Neuronal stem cell (in vitro differentiated cells): Measurements from ENCODE around the gene TEX13B.

ENCODE experiments used
- DNase-seq: peaks from one replicate; pipeline ENCODE4 v3.0.0-alpha.2; 2013; ENCODE audit warnings: low spot score
- H2AFZ ChIP-seq: one replicate; pipeline ENCODE4 v1.6.1; 2013; ENCODE audit warnings: mild to moderate bottlenecking, low read length, inconsistent platforms
- H2AK5ac ChIP-seq: 2 replicates; pipeline ENCODE4 v1.6.1; 2013; ENCODE audit warnings: low read depth, mild to moderate bottlenecking, inconsistent platforms, low read length, moderate library complexity, mixed read lengths
- H2BK120ac ChIP-seq: 2 replicates; pipeline ENCODE4 v1.6.1; 2013; ENCODE audit warnings: low read depth, mild to moderate bottlenecking, inconsistent platforms, low read length, moderate library complexity, mixed read lengths
- H2BK12ac ChIP-seq: one replicate; pipeline ENCODE4 v1.6.1; 2013; ENCODE audit warnings: low read length, inconsistent platforms
- H2BK15ac ChIP-seq: 2 replicates; pipeline ENCODE4 v1.6.1; 2013; ENCODE audit warnings: mild to moderate bottlenecking, low read length, inconsistent platforms, mixed read lengths
- H2BK5ac ChIP-seq: one replicate; pipeline ENCODE4 v1.6.1; 2013; ENCODE audit warnings: inconsistent platforms, mild to moderate bottlenecking, low read length, moderate library complexity
- H3K14ac ChIP-seq: one replicate; pipeline ENCODE4 v1.6.1; 2013; ENCODE audit warnings: low read length, inconsistent platforms
- H3K18ac ChIP-seq: 2 replicates; pipeline ENCODE4 v1.6.1; 2013; ENCODE audit warnings: low read length, inconsistent platforms
- H3K23ac ChIP-seq: 2 replicates; pipeline ENCODE4 v1.6.1; 2013; ENCODE audit warnings: low read depth, mild to moderate bottlenecking, mixed read lengths, low read length, inconsistent platforms; ENCODE audit not compliant: poor library complexity
- H3K27ac ChIP-seq: replicated peaks from 3 replicates; pipeline ENCODE4 v1.5.1; 2013; ENCODE audit warnings: low read length, inconsistent platforms
- H3K27me3 ChIP-seq, 3 experiments: 2 replicates each; pipeline ENCODE4 v1.6.1; 2013; ENCODE audit warnings: low read length in 3 of 3, mild to moderate bottlenecking in 2 of 3, inconsistent platforms in 1 of 3, low read depth in 1 of 3, mixed read lengths in 1 of 3, moderate library complexity in 1 of 3; ENCODE audit not compliant: control insufficient read depth in 3 of 3, insufficient read depth in 3 of 3
- H3K36me3 ChIP-seq, 2 donors: replicated peaks in 1 of 2; 2 replicates each; pipeline ENCODE4 v1.6.1; 2013; ENCODE audit warnings: low read length in 2 of 2; ENCODE audit not compliant: control insufficient read depth in 2 of 2, insufficient read depth in 2 of 2
- H3K4ac ChIP-seq: 2 replicates; pipeline ENCODE4 v1.6.1; 2013; ENCODE audit warnings: inconsistent platforms, mild to moderate bottlenecking, low read length, moderate library complexity
- H3K4me1 ChIP-seq, 2 donors: 1 replicate in 1 of 2; 2 replicates in 1 of 2; pipeline ENCODE4 v1.6.1; 2013; ENCODE audit warnings: low read length in 2 of 2, low read depth in 1 of 2; ENCODE audit not compliant: control insufficient read depth in 2 of 2, insufficient read depth in 1 of 2
- H3K4me2 ChIP-seq: one replicate; pipeline ENCODE4 v1.6.1; 2013; ENCODE audit warnings: mild to moderate bottlenecking, low read length, inconsistent platforms; ENCODE audit not compliant: insufficient read depth, poor library complexity, severe bottlenecking
- H3K4me3 ChIP-seq, 2 donors: 2 replicates each; pipeline ENCODE4 v1.5.1; 2013; ENCODE audit warnings: low read length in 2 of 2, mild to moderate bottlenecking in 2 of 2, inconsistent platforms in 1 of 2, moderate library complexity in 1 of 2
- H3K79me1 ChIP-seq: one replicate; pipeline ENCODE4 v1.6.1; 2013; ENCODE audit warnings: low read depth, mild to moderate bottlenecking, inconsistent platforms, low read length, moderate library complexity
- H3K9ac ChIP-seq: one replicate; pipeline ENCODE4 v1.6.1; 2013; ENCODE audit warnings: mild to moderate bottlenecking, low read depth, low read length, inconsistent platforms; ENCODE audit not compliant: poor library complexity
- H3K9me3 ChIP-seq, 2 donors: replicated peaks in 1 of 2; 2 replicates each; pipeline versions ENCODE3 to v1.6.1; 2013; ENCODE audit warnings: low read length in 2 of 2, mild to moderate bottlenecking in 2 of 2, inconsistent platforms in 1 of 2, low read depth in 1 of 2, mixed read lengths in 1 of 2, moderate library complexity in 1 of 2; ENCODE audit not compliant: control insufficient read depth in 2 of 2, insufficient read depth in 1 of 2
- H4K8ac ChIP-seq: one replicate; pipeline ENCODE4 v1.6.1; 2013; ENCODE audit warnings: low read depth, mild to moderate bottlenecking, inconsistent platforms, low read length, moderate library complexity
- H4K91ac ChIP-seq: one replicate; pipeline ENCODE4 v1.6.1; 2013; ENCODE audit warnings: low read length, low read depth, mild to moderate bottlenecking, inconsistent platforms; ENCODE audit not compliant: poor library complexity
- WGBS, 2 donors: extraction: QIAGEN DNeasy Blood & Tissue Kit; methylation state at CpG; one replicate each; pipeline ENCODE4 v1.1.7; 2013; ENCODE audit warnings: missing lambda C conversion rate in 2 of 2, mixed read lengths in 1 of 2; ENCODE audit not compliant: insufficient read length in 2 of 2, insufficient replicate concordance in 1 of 2; ENCODE audit errors: extremely low coverage in 2 of 2; 5-methylcytosine and 5-hydroxymethylcytosine counted together

The TEX13B gene

DNA sequence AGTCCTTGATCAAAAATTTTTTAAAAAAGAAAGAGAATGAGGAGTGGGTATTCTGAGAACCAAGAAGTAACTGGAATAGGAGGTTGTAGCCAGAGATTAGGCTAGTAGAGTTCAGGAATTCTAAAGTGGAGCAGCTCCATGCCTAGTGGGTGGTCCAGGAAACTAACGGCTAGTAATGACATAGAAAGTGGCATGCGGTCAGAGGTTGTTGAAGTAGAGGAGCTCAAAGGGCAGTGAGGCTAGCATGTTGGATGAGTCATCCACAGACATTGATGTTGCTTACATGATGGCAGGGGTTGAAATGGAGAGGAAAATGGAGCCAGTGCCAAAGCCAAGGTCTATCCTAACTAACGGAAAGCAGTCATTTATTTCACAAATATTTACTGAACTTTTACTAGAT, 42.1 kb downstream of the TEX13B start:
- WGBS, 2 donors: no CpG with 5 or more reads among the region's 3 CpGs
- no peaks in the 10 kb centered on the region for H3K36me3 ChIP-seq
- no peak overlapping the region for H3K4me2 ChIP-seq

DNA sequence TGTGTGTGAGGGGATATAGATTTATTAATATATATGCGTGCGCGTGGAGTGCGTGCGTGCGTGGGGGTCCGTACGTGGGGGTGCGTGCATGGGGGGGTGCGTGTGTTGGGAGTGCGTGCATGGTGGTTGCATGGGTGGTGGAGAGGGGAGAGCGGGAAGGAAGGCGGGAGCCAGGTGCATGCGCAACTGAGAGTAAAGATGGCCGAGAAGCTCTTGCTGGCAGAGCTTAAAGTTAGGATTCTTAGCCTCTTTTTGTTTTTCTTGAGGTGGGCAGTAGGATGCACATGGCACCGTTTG, 45.8 kb downstream of the TEX13B start:
- Histone ChIP-seq H3K4me1 (no peaks in the 10 kb centered on the region), H2BK15ac (no peak overlapping the region), H4K91ac (no peak overlapping the region), H3K14ac (no peak overlapping the region), H3K4ac (no peak overlapping the region), H3K36me3 (no peaks in the 10 kb centered on the region), H3K27ac (no peak overlapping the region), H3K27me3 (peaks cover 0 to 10% (median 3%) of the 10 kb centered on the region in 3 experiments), H3K23ac (no peak overlapping the region), H4K8ac (no peak overlapping the region), H2BK5ac (no peak overlapping the region), H3K18ac (no peak overlapping the region), H3K9ac (no peak overlapping the region), H2BK12ac (no peak overlapping the region), H3K4me3 (peak overlapping the region in 1 of 2 donors; percentile 75), H3K9me3 (no peaks in the 10 kb centered on the region), H2AFZ (no peak overlapping the region), H3K4me2 (peak overlapping the region; percentile 69), H2BK120ac (no peak overlapping the region), H2AK5ac (no peak overlapping the region), H3K79me1 (no peaks in the 10 kb centered on the region)
- no CpG with 5 or more reads among the region's 16 CpGs for WGBS, 2 donors
- no peak for DNase-seq

More for the DNA sequence above, 42.1 kb downstream of the TEX13B start:
- Histone ChIP-seq H3K27ac (no peak overlapping the region), H2BK120ac (no peak overlapping the region), H3K79me1 (no peaks in the 10 kb centered on the region), H3K27me3 (peaks cover 0 to 10% (median 3%) of the 10 kb centered on the region in 3 experiments), H2BK12ac (no peak overlapping the region), H4K8ac (no peak overlapping the region), H2BK15ac (no peak overlapping the region), H3K4me3 (no peak overlapping the region), H2BK5ac (no peak overlapping the region), H3K14ac (no peak overlapping the region), H2AFZ (no peak overlapping the region), H3K9me3 (no peaks in the 10 kb centered on the region), H3K18ac (no peak overlapping the region), H4K91ac (no peak overlapping the region), H3K4me1 (no peaks in the 10 kb centered on the region), H3K23ac (no peak overlapping the region), H2AK5ac (no peak overlapping the region), H3K9ac (no peak overlapping the region), H3K4ac (no peak overlapping the region)
- no peak for DNase-seq

DNA sequence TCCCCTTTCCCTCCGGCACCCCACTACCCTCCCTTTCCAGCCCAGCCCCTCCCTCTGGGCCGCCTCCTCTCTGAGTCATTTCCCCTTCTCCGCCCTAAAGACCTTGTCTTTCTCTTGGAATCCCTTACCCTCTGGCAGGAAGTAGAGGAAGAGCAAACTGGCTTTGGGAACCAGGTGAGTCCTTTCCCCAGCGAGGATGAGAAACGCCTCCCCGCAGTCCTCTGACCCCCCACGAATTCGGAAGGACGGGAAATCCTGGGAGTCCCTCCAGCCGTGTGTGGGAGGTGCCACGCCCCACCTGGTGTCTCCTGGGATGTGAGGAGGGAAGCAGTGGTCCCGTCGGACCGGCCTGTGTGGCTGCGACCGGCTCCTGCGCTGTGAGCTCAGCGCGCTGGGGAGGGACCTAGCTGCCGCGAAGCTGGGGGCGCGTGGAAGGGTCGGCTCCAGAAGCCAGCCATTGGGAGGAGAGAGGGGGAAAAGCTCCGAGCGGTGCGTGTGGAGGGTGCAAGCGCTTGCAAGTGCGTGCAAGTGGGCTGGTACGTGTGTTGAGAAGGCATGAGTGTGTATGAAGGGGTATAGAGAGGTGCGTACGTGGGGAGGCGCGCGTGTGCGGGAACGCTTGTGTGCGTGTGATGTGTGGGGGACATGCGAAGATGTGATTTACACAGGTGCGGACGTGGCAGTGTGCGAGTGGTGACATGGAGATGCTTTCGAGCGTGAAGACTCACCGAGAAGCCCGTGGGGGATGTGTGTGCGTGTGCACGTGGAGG, 46.3 kb downstream of the TEX13B start:
- peak overlapping the region; percentile 83 for H3K18ac ChIP-seq
- H3K4me2 ChIP-seq: peak overlapping the region; percentile 69
- H2AFZ ChIP-seq: peak overlapping the region; percentile 22
- peak overlapping the region; percentile 70 for H3K9ac ChIP-seq
- no peak overlapping the region for H2BK15ac ChIP-seq
- H3K14ac ChIP-seq: peak overlapping the region; percentile 21
- H2BK12ac ChIP-seq: no peak overlapping the region
- no peak overlapping the region for H4K91ac ChIP-seq
- WGBS, 2 donors: no CpG with 5 or more reads among the region's 48 CpGs
- no peak overlapping the region for H2BK5ac ChIP-seq
- H2AK5ac ChIP-seq: no peak overlapping the region
- H3K23ac ChIP-seq: no peak overlapping the region
- no peak overlapping the region for H4K8ac ChIP-seq
- no peaks in the 10 kb centered on the region for H3K79me1 ChIP-seq
- H3K4me1 ChIP-seq: no peaks in the 10 kb centered on the region
- no peaks in the 10 kb centered on the region for H3K9me3 ChIP-seq
- H3K27me3 ChIP-seq: peaks cover 0 to 10% (median 3%) of the 10 kb centered on the region in 3 experiments
- H3K27ac ChIP-seq: no peak overlapping the region
- H3K4ac ChIP-seq: no peak overlapping the region
- H3K4me3 ChIP-seq: peak overlapping the region in 1 of 2 donors; percentile 75
- no peak for DNase-seq
- no peaks in the 10 kb centered on the region for H3K36me3 ChIP-seq
- H2BK120ac ChIP-seq: no peak overlapping the region

DNA sequence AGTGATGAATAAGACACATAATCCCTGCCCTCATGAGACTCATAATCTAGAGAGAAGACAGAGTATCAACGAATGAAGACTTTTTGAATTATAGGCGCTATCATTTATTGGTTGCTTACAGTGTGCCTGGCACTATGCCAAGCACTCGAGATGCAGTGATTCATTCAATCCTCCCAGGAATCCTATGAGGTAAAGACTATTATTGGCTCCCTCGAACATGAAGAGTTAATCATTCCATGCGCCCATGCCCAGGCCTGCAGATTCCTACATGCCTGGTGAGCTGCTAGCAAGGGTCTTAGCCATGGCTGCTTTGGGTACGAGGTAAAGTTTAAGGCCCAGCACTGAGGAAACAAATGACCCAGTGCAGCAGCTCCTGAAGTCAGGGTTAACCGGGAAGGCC, 47.0 kb downstream of the TEX13B start:
- no CpG with 5 or more reads among the region's 7 CpGs for WGBS, 2 donors
- no peak overlapping the region for H3K4me3 ChIP-seq

More for the DNA sequence above, 47.0 kb downstream of the TEX13B start:
- Histone ChIP-seq H2BK15ac (no peak overlapping the region), H3K4me1 (no peaks in the 10 kb centered on the region), H3K18ac (no peak overlapping the region), H2AFZ (no peak overlapping the region), H3K4me2 (no peak overlapping the region), H3K27ac (no peak overlapping the region), H2AK5ac (no peak overlapping the region), H2BK120ac (no peak overlapping the region), H4K91ac (no peak overlapping the region), H2BK5ac (no peak overlapping the region), H3K79me1 (no peaks in the 10 kb centered on the region), H2BK12ac (no peak overlapping the region), H4K8ac (no peak overlapping the region), H3K27me3 (peaks cover 0 to 10% (median 3%) of the 10 kb centered on the region in 3 experiments), H3K9ac (no peak overlapping the region), H3K14ac (no peak overlapping the region), H3K36me3 (no peaks in the 10 kb centered on the region), H3K9me3 (no peaks in the 10 kb centered on the region), H3K23ac (no peak overlapping the region), H3K4ac (no peak overlapping the region)
- no peak for DNase-seq
